Measurements from ENCODE around the gene ZMAT5.

The ZMAT5 gene

DNA sequence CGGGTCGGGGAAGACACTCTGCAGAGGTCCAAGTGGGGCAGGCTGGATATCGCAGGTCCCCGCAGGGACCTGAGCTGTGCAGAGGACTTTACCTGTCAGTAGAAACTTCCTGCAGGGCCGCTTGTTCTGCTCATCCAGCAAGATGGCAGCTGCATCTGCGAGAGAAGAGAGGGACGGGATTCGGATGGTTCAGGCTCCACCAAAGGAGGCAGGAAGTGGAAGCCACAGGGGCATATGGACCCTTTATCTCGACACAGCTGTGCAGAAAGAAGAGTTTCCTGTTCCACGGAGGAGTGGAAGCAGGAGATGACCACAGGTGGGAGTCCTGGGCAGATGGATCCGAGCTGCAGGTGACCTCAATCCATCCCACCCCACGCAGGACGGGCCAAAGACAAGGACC, 24.5 kb downstream of the ZMAT5 start:
- no peak for TF ChIP-seq JUND (IDR thresholded peaks at IDR 0.05; ENCODE audit: low read depth)
- in situ Hi-C loops (cut with HindIII; ENCODE audit: low pct_unique_long_range_greater_than_20kb, low sequenced_read_pairs) = no loop called here
- DNase-seq (ENCODE audit: low read depth in 1 of 2, low spot score in 1 of 2) = no peak

DNA sequence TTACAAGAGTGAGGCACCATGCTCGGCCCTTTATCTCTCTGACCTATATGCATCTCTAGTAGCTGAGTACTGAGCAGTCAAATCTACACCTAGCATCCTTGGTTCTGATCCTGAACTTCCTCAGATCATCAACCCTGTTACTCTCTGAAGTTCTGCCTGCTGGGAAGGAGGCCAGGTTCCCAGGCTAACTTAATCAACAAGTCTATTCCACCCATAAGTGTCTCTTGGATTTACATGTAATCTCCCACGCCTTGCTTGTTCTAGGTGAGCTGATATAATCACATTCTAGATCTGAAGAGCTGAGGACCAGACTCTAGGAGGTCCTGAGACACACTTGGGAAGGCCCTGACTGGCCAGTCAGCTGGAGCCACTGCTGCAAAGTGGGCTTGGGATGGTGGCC, 24.9 kb downstream of the ZMAT5 start:
- no peak for TF ChIP-seq JUND (IDR thresholded peaks at IDR 0.05; ENCODE audit: low read depth)
- no peak for DNase-seq (ENCODE audit: low read depth in 1 of 2, low spot score in 1 of 2)
- in situ Hi-C loops (cut with HindIII; ENCODE audit: low pct_unique_long_range_greater_than_20kb, low sequenced_read_pairs) = no loop called here

GRCh38 chr22:29740216-29740615, 26.6 kb downstream of the ZMAT5 start:
- in situ Hi-C loops (cut with HindIII; ENCODE audit: low pct_unique_long_range_greater_than_20kb, low sequenced_read_pairs) = no loop called here
- TF ChIP-seq JUND (IDR thresholded peaks at IDR 0.05; ENCODE audit: low read depth) = no peak
- DNase-seq (ENCODE audit: low read depth in 1 of 2, low spot score in 1 of 2) = no peak

DNA sequence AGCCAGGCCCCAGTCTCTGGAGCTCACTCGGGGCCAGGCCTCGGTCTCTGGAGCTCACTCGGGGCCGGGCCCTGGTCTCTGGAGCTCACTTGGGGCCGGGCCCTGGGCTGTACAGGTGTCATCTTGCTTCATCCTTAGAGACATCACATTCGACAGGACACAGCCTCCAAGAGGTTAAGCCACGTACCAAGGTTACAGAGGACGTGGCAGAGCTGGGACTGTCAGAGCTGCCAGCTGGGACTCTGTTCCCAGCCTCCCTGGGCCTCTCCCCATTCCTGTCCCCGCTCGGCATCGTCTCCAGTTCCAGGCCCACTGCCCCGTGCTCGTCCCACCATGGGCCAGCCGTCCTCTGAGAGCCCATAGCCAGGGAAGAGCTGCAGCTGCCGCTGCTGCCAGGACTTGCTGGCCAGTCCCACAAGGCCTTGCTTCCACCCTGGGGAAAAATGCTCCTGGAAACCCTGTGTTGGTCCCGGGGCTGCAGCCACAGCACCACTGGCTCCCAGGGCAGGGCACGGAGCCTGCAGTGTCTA, 27.4 kb downstream of the ZMAT5 start:
- no peak for TF ChIP-seq JUND (IDR thresholded peaks at IDR 0.05; ENCODE audit: low read depth)
- in situ Hi-C loops (cut with HindIII; ENCODE audit: low pct_unique_long_range_greater_than_20kb, low sequenced_read_pairs) = no loop called here
- DNase-seq (ENCODE audit: low read depth in 1 of 2, low spot score in 1 of 2) = no peak

- no peak for TF ChIP-seq JUND (IDR thresholded peaks at IDR 0.05; ENCODE audit: low read depth)
- in situ Hi-C loops (cut with HindIII; ENCODE audit: low pct_unique_long_range_greater_than_20kb, low sequenced_read_pairs) = no loop called here
- no peak for DNase-seq (ENCODE audit: low read depth in 1 of 2, low spot score in 1 of 2)
Measured at GRCh38 chr22:29738118-29738815, 28.5 kb downstream of the ZMAT5 start.

DNA sequence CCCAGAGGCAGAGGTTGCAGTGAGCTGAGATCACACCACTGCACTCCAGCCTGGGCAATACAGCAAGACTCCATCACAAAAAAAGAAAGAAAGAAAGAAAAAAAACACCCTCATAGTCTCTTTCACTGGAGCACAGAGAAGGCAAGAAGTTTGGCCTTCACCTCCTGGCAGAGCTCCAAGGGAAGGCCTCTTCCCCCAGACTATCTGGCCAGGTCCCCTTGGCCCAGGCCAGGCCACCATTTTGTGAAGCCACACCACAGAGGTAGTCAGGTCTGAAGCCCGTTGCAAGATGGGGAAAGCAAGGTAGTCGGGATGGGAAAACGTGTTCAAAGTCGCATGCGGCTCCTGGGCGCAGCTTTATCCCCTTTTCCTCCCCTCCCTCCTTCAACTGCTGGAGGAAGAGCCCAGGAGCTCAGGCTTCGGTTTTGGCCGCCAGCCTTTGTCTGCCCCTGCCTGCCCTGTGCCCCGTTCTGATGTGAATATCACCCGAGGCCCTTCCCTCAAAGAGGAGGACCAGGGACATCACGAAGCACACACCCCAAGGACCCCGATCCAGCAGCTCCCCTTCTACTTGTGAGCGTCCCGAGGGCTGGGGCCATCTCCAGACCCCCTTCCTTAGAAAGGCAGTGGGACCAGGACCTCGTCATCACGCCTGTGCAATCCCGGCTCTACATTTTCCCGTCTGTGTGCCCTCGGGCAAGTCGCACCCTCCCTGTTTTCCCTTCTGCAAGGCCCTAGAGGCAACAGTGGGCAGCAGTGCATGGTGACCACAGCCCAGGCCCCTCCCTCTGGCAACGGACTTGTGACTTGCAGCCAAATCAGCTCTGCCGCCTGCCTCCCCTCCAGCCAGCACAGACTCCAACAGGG, 29.3 kb downstream of the ZMAT5 start:
- in situ Hi-C loops (cut with HindIII; ENCODE audit: low pct_unique_long_range_greater_than_20kb, low sequenced_read_pairs) = no loop called here
- no peak for DNase-seq (ENCODE audit: low read depth in 1 of 2, low spot score in 1 of 2)
- TF ChIP-seq JUND (IDR thresholded peaks at IDR 0.05; ENCODE audit: low read depth) = no peak

DNA sequence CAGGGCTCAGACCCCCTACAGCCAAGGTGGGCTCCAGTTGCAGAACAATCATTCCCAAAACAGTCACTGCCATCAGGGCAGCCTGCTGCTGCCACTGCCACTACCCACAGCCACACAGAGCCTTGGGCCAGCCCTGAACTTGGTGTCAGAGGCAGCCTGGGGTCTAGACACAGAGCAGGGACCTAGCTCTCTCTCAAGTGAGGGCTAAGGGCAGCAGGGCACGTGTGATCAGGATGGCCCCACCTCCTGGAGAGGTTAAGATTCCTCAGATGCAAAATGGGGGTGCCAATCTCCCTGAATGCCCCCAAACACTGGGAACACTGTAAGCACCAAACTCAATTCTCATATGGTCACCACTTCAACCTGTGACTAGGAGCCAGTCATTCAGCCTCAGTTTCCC, 31.4 kb downstream of the ZMAT5 start:
- no peak for TF ChIP-seq JUND (IDR thresholded peaks at IDR 0.05; ENCODE audit: low read depth)
- in situ Hi-C loops (cut with HindIII; ENCODE audit: low pct_unique_long_range_greater_than_20kb, low sequenced_read_pairs) = no loop called here
- DNase-seq (ENCODE audit: low read depth in 1 of 2, low spot score in 1 of 2) = no peak

DNA sequence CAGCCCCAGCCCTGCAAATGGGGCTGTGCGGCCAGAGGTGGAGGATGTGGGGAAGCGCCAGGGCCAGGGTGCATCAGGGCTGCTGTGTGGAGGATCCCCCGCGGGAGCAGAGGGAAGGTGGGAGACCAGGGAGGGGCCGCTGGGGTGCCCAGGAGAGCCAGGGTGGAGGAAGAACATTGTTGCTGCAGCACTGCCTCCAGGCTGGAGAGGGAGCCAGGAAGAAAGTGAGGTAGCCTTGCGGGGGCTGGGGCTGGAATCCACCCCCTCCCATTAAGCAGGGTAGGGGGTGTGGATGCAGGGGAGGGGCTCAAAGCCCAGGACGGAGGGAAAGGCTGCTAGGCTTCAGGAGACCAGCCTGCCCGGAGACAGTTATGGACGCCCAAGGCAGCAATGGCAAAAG, 32.0 kb downstream of the ZMAT5 start:
- no peak for DNase-seq (ENCODE audit: low read depth in 1 of 2, low spot score in 1 of 2)
- TF ChIP-seq JUND (IDR thresholded peaks at IDR 0.05; ENCODE audit: low read depth) = no peak
- in situ Hi-C loops (cut with HindIII; ENCODE audit: low pct_unique_long_range_greater_than_20kb, low sequenced_read_pairs) = no loop called here

GRCh38 chr22:29734406-29734805, 32.4 kb downstream of the ZMAT5 start:
- in situ Hi-C loops (cut with HindIII; ENCODE audit: low pct_unique_long_range_greater_than_20kb, low sequenced_read_pairs) = no loop called here
- DNase-seq (ENCODE audit: low read depth in 1 of 2, low spot score in 1 of 2) = no peak
- TF ChIP-seq JUND (IDR thresholded peaks at IDR 0.05; ENCODE audit: low read depth) = no peak

DNA sequence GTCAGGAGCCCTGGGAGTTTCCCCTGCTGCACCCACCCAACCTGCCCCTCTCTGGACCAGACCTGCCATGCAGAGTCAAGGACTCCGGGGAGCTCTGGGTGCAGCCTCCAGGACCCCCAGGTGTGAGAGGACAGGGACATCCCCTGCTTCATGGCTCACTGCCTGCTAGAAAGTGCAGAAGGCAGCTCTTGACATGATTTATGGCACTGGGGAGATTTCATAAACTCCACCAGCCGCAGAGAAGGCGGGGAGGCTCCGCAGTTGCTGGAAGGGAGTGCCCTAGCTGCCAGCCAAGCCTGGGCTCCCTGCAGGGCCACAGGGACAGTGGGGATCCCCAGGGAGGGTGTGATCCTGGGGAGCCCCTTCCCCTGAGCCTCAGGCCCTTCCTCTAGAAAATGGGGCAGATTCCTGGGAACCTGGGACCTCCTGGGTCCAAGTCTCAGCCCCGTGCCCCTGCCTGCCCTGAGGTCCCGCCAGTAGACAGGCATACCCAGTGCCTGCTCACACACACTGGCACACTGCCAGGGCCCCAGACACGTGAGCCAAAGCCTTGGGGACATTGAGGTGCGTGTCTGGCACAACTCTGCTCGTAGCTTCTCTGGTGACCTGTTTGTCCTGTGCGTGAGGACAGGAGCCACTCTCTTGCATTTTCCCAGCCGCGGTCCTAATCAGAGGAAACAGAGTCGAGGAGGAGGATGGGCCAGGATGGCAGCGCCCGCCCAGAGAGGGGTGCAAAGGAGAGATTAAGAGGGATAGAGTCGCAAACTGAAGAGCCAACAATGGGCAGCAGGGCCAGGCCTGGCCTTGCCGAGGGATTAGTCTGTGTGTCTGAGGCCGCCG, 33.2 kb downstream of the ZMAT5 start:
- peak in 1 of 2 experiments; percentile 33 for DNase-seq (ENCODE audit: low read depth in 1 of 2, low spot score in 1 of 2)
- in situ Hi-C loops (cut with HindIII; ENCODE audit: low pct_unique_long_range_greater_than_20kb, low sequenced_read_pairs) = no loop called here
- TF ChIP-seq JUND (IDR thresholded peaks at IDR 0.05; ENCODE audit: low read depth) = no peak

DNA sequence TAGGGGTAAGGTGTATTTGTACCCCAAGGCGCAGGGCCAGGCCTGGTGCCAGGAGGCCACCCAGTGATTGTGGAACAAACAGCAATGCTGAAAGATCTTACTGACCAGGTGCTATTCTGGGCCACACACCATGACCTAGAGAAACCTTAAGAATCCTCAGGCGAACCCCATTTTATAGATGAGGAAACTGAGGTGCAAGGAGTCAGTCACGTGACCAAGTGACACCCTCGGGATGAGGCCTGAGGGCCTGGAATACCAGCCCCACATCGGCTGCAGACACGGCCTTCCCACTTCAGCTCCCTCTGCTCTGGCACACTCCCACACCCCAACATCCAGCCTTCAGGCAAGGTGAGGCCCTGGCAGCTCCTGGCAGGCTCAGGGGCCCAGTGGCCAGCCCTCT, 33.9 kb downstream of the ZMAT5 start:
- TF ChIP-seq JUND (IDR thresholded peaks at IDR 0.05; ENCODE audit: low read depth) = no peak
- no peak for DNase-seq (ENCODE audit: low read depth in 1 of 2, low spot score in 1 of 2)
- in situ Hi-C loops (cut with HindIII; ENCODE audit: low pct_unique_long_range_greater_than_20kb, low sequenced_read_pairs) = no loop called here

DNA sequence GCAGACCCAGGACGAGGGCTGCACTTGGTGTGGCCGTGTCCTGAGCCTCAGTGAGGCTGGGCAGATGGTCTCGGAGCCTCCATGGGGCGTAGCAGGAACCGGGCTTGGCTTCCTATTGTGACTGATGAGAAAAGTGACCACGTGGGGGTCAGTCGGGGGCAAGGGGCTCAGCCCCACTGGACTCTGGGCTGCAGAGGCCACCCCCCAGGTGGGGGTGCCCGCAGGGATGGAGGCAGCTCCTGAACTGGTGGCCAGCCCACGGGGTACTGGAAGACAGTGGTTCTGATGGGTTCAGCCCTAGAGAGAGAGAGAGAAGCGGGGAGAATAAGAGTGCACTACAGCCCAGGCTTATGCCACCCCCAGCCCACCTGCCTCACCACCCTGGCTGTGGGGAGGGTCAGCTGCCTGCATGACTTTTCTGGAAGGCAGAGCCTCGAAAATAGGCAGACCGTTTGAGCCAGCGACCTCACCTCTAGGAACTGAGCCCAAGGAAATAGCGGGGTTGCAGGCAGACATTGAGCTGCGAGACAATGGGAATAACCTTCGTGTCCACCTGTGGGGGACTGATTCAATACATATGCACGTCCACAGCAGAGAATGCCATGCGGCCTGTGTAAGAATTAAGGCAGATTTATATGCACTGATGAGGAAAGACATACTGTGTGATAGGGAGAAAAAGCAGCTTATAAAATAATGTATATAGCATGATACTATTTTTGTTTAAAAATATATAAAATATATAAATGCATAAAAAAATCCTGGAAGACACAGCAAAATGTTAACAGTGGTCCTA, 35.6 kb downstream of the ZMAT5 start:
- in situ Hi-C loops (cut with HindIII; ENCODE audit: low pct_unique_long_range_greater_than_20kb, low sequenced_read_pairs) = no loop called here
- TF ChIP-seq JUND (IDR thresholded peaks at IDR 0.05; ENCODE audit: low read depth) = no peak
- no peak for DNase-seq (ENCODE audit: low read depth in 1 of 2, low spot score in 1 of 2)
